ENCODE measurements around the gene HTR4. TPM values are rescaled to one million over a fixed set of nuclear protein-coding genes. Genes with fewer than 3 reads are reported as not detected.
A peak's percentile ranks its signal among the peaks of the same experiment; 100 is the strongest.

Gene HTR4
- total and polyA plus RNA-seq, 8 donors = 0.92 to 17.4 (median 7.6) TPM; not detected in 5

DNA sequence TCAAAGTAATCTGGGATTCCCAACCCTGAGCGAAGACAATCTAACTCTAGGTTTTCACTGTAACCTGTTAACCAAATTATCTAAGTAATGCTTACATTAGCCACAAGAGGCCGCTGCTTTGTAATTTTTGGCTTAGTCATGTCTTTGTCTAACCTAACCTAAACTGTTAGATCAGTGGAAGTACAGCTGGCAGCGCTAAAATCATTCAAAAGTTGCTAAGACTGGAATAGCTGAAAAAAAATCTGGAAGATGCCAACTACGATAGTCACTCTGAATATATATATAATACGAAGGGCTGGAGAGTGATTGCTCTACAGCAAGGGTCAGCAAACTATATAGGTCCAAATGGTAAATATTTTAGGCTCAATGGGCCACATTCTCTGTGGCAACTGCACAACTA is 210.3 kb downstream of the HTR4 start:
- Histone ChIP-seq H3K27ac (no peak overlapping the region), H3K36me3 (peaks cover 27 to 48% (median 46%) of the 10 kb centered on the region in 4 donors), H3K4me1 (peaks cover 0 to 4% (median 0%) of the 10 kb centered on the region in 4 donors), H3K4me3 (no peak overlapping the region), H3K27me3 (no peaks in the 10 kb centered on the region), H3K9me3 (no peaks in the 10 kb centered on the region)
- no peak for TF ChIP-seq POLR2AphosphoS5 (IDR thresholded peaks at IDR 0.05)
- TF ChIP-seq POLR2A (IDR thresholded peaks at IDR 0.05) = no peak
- TF ChIP-seq, protein P1, sequence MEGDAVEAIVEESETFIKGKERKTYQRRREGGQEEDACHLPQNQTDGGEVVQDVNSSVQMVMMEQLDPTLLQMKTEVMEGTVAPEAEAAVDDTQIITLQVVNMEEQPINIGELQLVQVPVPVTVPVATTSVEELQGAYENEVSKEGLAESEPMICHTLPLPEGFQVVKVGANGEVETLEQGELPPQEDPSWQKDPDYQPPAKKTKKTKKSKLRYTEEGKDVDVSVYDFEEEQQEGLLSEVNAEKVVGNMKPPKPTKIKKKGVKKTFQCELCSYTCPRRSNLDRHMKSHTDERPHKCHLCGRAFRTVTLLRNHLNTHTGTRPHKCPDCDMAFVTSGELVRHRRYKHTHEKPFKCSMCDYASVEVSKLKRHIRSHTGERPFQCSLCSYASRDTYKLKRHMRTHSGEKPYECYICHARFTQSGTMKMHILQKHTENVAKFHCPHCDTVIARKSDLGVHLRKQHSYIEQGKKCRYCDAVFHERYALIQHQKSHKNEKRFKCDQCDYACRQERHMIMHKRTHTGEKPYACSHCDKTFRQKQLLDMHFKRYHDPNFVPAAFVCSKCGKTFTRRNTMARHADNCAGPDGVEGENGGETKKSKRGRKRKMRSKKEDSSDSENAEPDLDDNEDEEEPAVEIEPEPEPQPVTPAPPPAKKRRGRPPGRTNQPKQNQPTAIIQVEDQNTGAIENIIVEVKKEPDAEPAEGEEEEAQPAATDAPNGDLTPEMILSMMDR (IDR thresholded peaks at IDR 0.05) = peak in 5 of 7 experiments; percentile 51 to 78 (median 68)
- no peak for TF ChIP-seq EP300 (IDR thresholded peaks at IDR 0.05)
- intact Hi-C loops (cut with DNase I; ENCODE audit: low total_unique reads) = loop anchor here (5.0 kb wide), 1 partner anchor 288 kb away; no protein-coding TSS in a partner anchor
- peak; percentile 39 to 86 for DNase-seq
- 21 to 27% (median 22%) methylated on average over 5 of the region's 5 CpGs for WGBS, 5 donors

DNA sequence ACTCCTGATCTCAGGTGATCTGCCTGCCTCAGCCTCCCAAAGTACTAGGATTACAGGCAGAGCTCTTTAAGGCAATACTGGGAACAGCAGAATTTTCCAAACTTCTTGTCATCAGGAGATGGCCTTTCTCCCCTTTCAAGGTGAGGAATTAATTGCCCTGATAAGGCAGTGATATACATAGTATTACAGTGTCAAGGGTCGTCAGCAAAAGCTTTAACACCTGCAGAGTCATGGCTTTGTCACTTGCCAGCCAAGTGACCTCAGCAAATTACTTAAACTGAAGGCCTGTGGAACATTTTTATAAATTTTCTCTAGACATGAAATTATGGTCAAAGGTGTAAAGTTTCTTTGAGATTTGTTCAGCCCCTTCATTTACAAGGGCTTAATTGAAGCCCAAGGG is 211.1 kb downstream of the HTR4 start:
- no peak for TF ChIP-seq POLR2A (IDR thresholded peaks at IDR 0.05)
- TF ChIP-seq, protein P1 (IDR thresholded peaks at IDR 0.05) = no peak
- TF ChIP-seq EP300 (IDR thresholded peaks at IDR 0.05) = no peak
- no peak for TF ChIP-seq POLR2AphosphoS5 (IDR thresholded peaks at IDR 0.05)
- Histone ChIP-seq H3K9me3 (no peaks in the 10 kb centered on the region), H3K4me1 (peaks cover 0 to 4% (median 0%) of the 10 kb centered on the region in 4 donors), H3K27me3 (no peaks in the 10 kb centered on the region), H3K27ac (no peak overlapping the region), H3K36me3 (peaks cover 34 to 55% (median 54%) of the 10 kb centered on the region in 4 donors), H3K4me3 (no peak overlapping the region)
- intact Hi-C loops (cut with DNase I; ENCODE audit: low total_unique reads) = loop anchor here (5.0 kb wide), 1 partner anchor 289 kb away; no protein-coding TSS in a partner anchor
- WGBS, 5 donors = 22 to 45% (median 30%) methylated on average over 1 of the region's 1 CpG
- no peak for DNase-seq

DNA sequence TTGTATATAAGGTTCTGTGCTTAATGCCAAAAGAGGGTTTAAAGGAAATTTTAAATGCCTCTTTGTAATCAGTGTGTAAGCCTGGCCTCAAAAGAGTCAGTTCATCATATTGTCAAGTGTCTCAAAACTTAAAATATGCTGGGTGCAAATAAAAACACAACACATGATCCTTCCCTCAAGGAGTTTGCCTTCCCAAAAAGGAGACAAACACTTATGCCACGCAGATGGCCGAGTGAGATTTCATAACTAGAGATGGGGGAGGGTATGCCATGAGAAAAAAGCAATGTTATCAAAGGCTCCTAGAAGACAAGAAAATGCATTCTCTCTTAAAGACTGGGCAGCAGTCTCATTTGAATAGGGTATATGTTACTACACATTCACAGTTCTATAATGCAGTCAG is 215.4 kb downstream of the HTR4 start:
- DNase-seq = no peak
- H3K27me3 ChIP-seq = no peaks in the 10 kb centered on the region
- no peak for TF ChIP-seq POLR2A (IDR thresholded peaks at IDR 0.05)
- TF ChIP-seq POLR2AphosphoS5 (IDR thresholded peaks at IDR 0.05) = no peak
- TF ChIP-seq, protein P1 (IDR thresholded peaks at IDR 0.05) = no peak
- TF ChIP-seq EP300 (IDR thresholded peaks at IDR 0.05) = no peak
- H3K4me1 ChIP-seq = no peaks in the 10 kb centered on the region
- 83 to 96% (median 90%) methylated on average over 2 of the region's 2 CpGs for WGBS, 5 donors
- no peak overlapping the region for H3K27ac ChIP-seq
- H3K36me3 ChIP-seq = peaks cover 62 to 97% (median 96%) of the 10 kb centered on the region in 4 donors
- no peak overlapping the region for H3K4me3 ChIP-seq
- intact Hi-C loops (cut with DNase I; ENCODE audit: low total_unique reads) = no loop called here
- H3K9me3 ChIP-seq = no peaks in the 10 kb centered on the region

DNA sequence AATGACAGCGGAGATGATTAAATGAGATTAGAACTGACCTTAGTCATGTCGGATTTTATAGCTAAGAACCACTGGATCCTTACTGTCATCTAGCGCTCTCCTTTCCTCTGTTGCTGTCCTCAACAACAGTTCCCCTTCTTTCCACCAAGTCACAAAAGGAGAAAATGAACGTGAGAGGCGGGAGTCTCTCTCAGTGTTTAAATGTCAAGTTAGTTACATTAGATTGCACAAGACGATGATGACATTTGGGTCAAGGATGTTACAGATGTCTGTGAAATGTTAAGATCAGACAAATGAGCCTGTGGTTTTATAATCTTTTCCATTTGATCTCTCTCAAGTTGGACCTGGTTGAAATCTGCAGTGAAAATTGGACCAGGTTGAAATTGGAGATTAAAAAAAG is 217.1 kb downstream of the HTR4 start:
- intact Hi-C loops (cut with DNase I; ENCODE audit: low total_unique reads) = no loop called here
- no peak for DNase-seq
- H3K27ac ChIP-seq = no peak overlapping the region
- H3K36me3 ChIP-seq = peaks cover 63 to 99% (median 98%) of the 10 kb centered on the region in 4 donors
- 72 to 90% (median 81%) methylated on average over 6 of the region's 6 CpGs for WGBS, 5 donors
- no peaks in the 10 kb centered on the region for H3K27me3 ChIP-seq
- H3K4me3 ChIP-seq = no peak overlapping the region
- H3K9me3 ChIP-seq = no peaks in the 10 kb centered on the region
- no peak for TF ChIP-seq EP300 (IDR thresholded peaks at IDR 0.05)
- no peak for TF ChIP-seq POLR2AphosphoS5 (IDR thresholded peaks at IDR 0.05)
- TF ChIP-seq, protein P1 (IDR thresholded peaks at IDR 0.05) = no peak
- no peak for TF ChIP-seq POLR2A (IDR thresholded peaks at IDR 0.05)
- H3K4me1 ChIP-seq = no peaks in the 10 kb centered on the region
